Glomerular visceral epithelial cell (primary cell): ENCODE results near the gene MED4.
"Not testable (repeated sequence)": the region's sequence is repeated elsewhere in the genome, so short reads cannot be mapped to it uniquely, and the experiment has no call there.

Experiments
- DNase-seq: peaks from one replicate; pipeline ENCODE4 v3.0.0-alpha.2; 2016; ENCODE audit errors: extremely low spot score

MED4 gene

GRCh38 chr13:48094404-48094780 lies 512 bp downstream of the MED4 start:
- no peak for DNase-seq

- DNase-seq = no peak
Measured at GRCh38 chr13:48093588-48093987, 1.3 kb downstream of the MED4 start.

GRCh38 chr13:48086272-48086671 lies 8.6 kb downstream of the MED4 start:
- no peak for DNase-seq

GRCh38 chr13:48081739-48082138 lies 13.2 kb downstream of the MED4 start:
- DNase-seq = no peak

GRCh38 chr13:48078251-48078656 lies 16.6 kb downstream of the MED4 start:
- peak; percentile 26 for DNase-seq

GRCh38 chr13:48074006-48074405 lies 20.9 kb downstream of the MED4 start:
- no peak for DNase-seq

- DNase-seq = no peak
Measured at GRCh38 chr13:48072787-48073186, 22.1 kb downstream of the MED4 start.

GRCh38 chr13:48072304-48072703 lies 22.6 kb downstream of the MED4 start:
- no peak for DNase-seq

GRCh38 chr13:48070942-48071341 lies 24.0 kb downstream of the MED4 start:
- no peak for DNase-seq

- no peak for DNase-seq
Measured at GRCh38 chr13:48069573-48069972, 25.3 kb downstream of the MED4 start.

- DNase-seq = no peak
Measured at GRCh38 chr13:48068952-48069351, 26.0 kb downstream of the MED4 start.

GRCh38 chr13:48068036-48068435 lies 26.9 kb downstream of the MED4 start:
- DNase-seq = no peak

GRCh38 chr13:48066310-48066989 lies 28.5 kb downstream of the MED4 start:
- peak; percentile 34 for DNase-seq

- DNase-seq = not testable (repeated sequence)
Measured at GRCh38 chr13:48059951-48060350, 35.0 kb downstream of the MED4 start.

GRCh38 chr13:48058536-48058935 lies 36.4 kb downstream of the MED4 start:
- DNase-seq = not testable (repeated sequence)

- no peak for DNase-seq
Measured at GRCh38 chr13:48055712-48056111, 39.2 kb downstream of the MED4 start.

- no peak for DNase-seq
Measured at GRCh38 chr13:48054601-48055000, 40.3 kb downstream of the MED4 start.

GRCh38 chr13:48050550-48050949 lies 44.4 kb downstream of the MED4 start:
- DNase-seq = no peak

GRCh38 chr13:48043789-48044503 lies 51.0 kb downstream of the MED4 start:
- no peak for DNase-seq

GRCh38 chr13:48042894-48043293 lies 52.0 kb downstream of the MED4 start:
- no peak for DNase-seq

- DNase-seq = no peak
Measured at GRCh38 chr13:48040896-48041295, 54.0 kb downstream of the MED4 start.

- no peak for DNase-seq
Measured at GRCh38 chr13:48040049-48040448, 54.9 kb downstream of the MED4 start.

GRCh38 chr13:48038761-48039160 lies 56.1 kb downstream of the MED4 start:
- no peak for DNase-seq
